GM19324 (cell line): ENCODE data around the gene KRTAP5-11.
"Not testable (repeated sequence)": the region's sequence is repeated elsewhere in the genome, so short reads cannot be mapped to it uniquely, and the experiment has no call there.

Experiments
- ATAC-seq: cut with Tn5 transposase; IDR thresholded peaks from one replicate; pipeline ENCODE4 v1.9.1; 2021; ENCODE audit warnings: mild to moderate bottlenecking, moderate library complexity; ENCODE audit not compliant: unreplicated experiment, low FRiP score

The KRTAP5-11 gene

DNA sequence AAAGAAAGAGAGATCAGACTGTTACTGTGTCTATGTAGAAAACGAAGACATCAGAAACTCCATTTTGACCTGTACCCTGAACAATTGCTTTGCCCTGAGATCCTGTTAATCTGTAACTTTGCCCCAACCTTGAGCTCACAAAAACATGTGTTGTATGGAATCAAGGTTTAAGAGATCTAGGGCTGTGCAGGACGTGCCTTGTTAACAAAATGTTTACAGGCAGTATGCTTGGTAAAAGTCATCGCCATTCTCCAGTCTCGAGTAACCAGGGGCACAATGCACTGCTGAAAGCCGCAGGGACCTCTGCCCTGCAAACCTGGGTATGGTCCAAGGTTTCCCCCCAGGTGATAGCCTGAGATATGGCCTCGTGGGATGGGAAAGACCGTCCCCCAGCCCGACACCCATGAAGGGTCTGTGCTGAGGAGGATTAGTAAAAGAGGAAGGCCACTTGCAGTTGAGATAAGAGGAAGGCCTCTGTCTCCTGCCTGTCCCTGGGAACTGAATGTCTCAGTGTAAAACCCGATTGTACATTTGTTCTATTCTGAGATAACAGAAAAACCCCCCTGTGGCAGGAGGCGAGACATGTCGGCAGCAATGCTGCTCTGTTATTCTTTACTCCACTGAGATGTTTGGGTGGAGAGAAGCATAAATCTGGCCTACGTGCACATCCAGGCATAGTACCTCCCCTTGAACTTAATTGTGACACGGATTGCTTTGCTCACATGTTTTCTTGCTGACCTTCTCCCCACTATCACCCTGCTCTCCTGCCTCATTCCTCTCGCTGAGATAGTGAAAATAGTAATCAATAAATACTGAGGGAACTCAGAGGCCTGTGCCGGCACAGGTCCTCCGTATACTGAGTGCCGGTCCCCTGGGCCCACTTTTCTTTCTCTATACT, 47.7 kb downstream of the KRTAP5-11 start:
- ATAC-seq, result not testable (repeated sequence)

DNA sequence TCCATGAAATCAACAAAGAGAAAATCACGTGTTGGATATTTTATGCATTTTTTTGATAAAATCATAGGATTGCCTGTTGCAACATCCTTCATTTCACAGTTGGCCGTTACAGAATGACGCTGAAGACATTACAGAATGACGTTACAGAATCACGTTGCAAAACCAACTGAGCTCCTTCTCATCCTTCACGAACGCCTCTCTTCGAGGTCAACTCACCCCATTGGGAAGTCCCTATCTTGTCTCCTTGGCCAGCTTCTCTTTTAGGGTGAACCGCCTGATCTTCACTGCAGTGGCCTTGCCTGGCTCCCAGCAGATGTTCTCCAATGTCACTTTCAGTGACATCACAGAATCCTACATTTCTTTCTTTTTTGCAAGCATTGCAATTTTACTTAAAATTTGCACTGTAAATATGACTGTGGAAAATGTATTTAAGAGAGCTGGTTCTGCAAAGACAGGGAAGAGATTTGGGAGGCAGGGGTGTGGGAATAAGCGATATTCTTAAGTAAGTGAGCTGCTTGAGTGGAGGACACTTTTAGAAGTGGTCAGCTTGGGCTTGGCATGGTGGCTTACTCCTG, 50.6 kb downstream of the KRTAP5-11 start:
- ATAC-seq, result no peak
